K562 (cell line): ENCODE results near the gene SFSWAP. TPM values are rescaled to one million over a fixed set of nuclear protein-coding genes. Genes with fewer than 3 reads are reported as not detected.

ENCODE experiments used
- ATAC-seq: fragments of 200-7000 bp; cut with Tn5 transposase; 3 replicates; pipeline ENCODE4 v1.9.1; 2020; ENCODE audit warnings: moderate library complexity
- BruUV-seq: library from RNA; stranded (reverse); fragments of 400-500 nt; replicated peaks from 2 replicates; lab custom pipeline; 2021; lab: Mats Ljungman, UMichigan
- CTCF ChIA-PET: fragments of 300-600 bp; formaldehyde crosslinking; extraction: SDS; loops from one replicate; lab custom pipeline; 2021; ENCODE audit warnings: low intra/inter-chr PET ratio; lab: Yijun Ruan, JAX
- POLR2A ChIA-PET: fragments of 300-600, 350-650 bp; sonication (Branson Sonifier 250); formaldehyde crosslinking; extraction: SDS; loops from one replicate; lab custom pipeline; 2021; ENCODE audit warnings: antibody characterized with exemption, inconsistent platforms; lab: Yijun Ruan, JAX
- DNase-seq, 4 experiments: peaks; one replicate each; pipeline versions ENCODE4 v3.0.0 to v3.0.0-alpha.2; 2011 to 2018; ENCODE audit warnings: low spot score in 3 of 4, mixed read lengths in 3 of 4; ENCODE audit errors: extremely low read depth in 1 of 4
- FAIRE-seq: peaks from 2 replicates; lab custom pipeline; 2011; peaks lifted over from hg19 to GRCh38; lab: Jason Lieb, UNC
- H2AFZ ChIP-seq: 2 replicates; pipeline ENCODE4 v1.6.0; 2011; ENCODE audit warnings: low read depth, low read length, control low read depth, inconsistent platforms
- H3K27ac ChIP-seq: fragments of 200-600 bp; 3 replicates; pipeline ENCODE4 v1.8.0; 2011; ENCODE audit warnings: low read depth, mild to moderate bottlenecking, control low read depth, inconsistent platforms, low read length, moderate library complexity, mixed read lengths; ENCODE audit errors: extremely low read depth
- H3K27me3 ChIP-seq, 2 experiments: fragments of 300-600 bp in 1 of 2; 2 replicates in 1 of 2; 3 replicates in 1 of 2; pipeline versions ENCODE4 v1.6.0 to v1.8.0; 2011; ENCODE audit warnings: inconsistent platforms in 2 of 2, low read length in 2 of 2, mild to moderate bottlenecking in 1 of 2, mixed read lengths in 1 of 2, moderate library complexity in 1 of 2; ENCODE audit not compliant: control insufficient read depth in 2 of 2, insufficient read depth in 2 of 2
- H3K36me3 ChIP-seq: fragments of 300-600 bp; 3 replicates; pipeline ENCODE4 v1.8.0; 2011; ENCODE audit warnings: mild to moderate bottlenecking, low read length, inconsistent platforms; ENCODE audit not compliant: control insufficient read depth, insufficient read depth
- H3K4me1 ChIP-seq, 2 experiments: fragments of 200-600 bp in 1 of 2; replicated peaks in 1 of 2; 2 replicates in 1 of 2; 3 replicates in 1 of 2; pipeline versions ENCODE4 v1.5.1 to v1.8.0; 2011; ENCODE audit warnings: inconsistent platforms in 2 of 2, low read length in 2 of 2, mild to moderate bottlenecking in 1 of 2, mixed read lengths in 1 of 2, moderate library complexity in 1 of 2; ENCODE audit not compliant: control insufficient read depth in 2 of 2, insufficient read depth in 2 of 2
- H3K4me2 ChIP-seq: 2 replicates; pipeline ENCODE4 v1.6.1; 2011; ENCODE audit warnings: low read length, control low read depth, inconsistent platforms, mixed read lengths; ENCODE audit not compliant: insufficient read depth
- H3K4me3 ChIP-seq: fragments of 200-600 bp; sonication (generic), shearing (Covaris generic); 2 replicates; pipeline ENCODE4 v1.5.1; 2016; ENCODE audit warnings: control low read depth, inconsistent platforms
- H3K79me2 ChIP-seq: fragments of 200-600 bp; 3 replicates; pipeline ENCODE4 v1.8.0; 2011; ENCODE audit warnings: low read length, inconsistent platforms; ENCODE audit not compliant: control insufficient read depth, insufficient read depth
- H3K9ac ChIP-seq, 2 experiments: 2 replicates each; pipeline versions ENCODE4 v1.6.0 to v1.6.1; 2011; ENCODE audit warnings: low read depth in 2 of 2, low read length in 2 of 2, control low read depth in 1 of 2, inconsistent platforms in 1 of 2, mild to moderate bottlenecking in 1 of 2, mixed read lengths in 1 of 2; ENCODE audit not compliant: insufficient read depth in 1 of 2
- H3K9me1 ChIP-seq: one replicate; pipeline ENCODE4 v1.6.0; 2011; ENCODE audit warnings: inconsistent platforms, mild to moderate bottlenecking, low read length, moderate library complexity; ENCODE audit not compliant: control insufficient read depth, insufficient read depth
- H3K9me3 ChIP-seq: replicated peaks from 2 replicates; pipeline ENCODE4 v1.5.1; 2011; ENCODE audit warnings: low read depth, low read length, inconsistent platforms; ENCODE audit not compliant: control insufficient read depth, insufficient read depth
- H4K20me1 ChIP-seq: replicated peaks from 2 replicates; pipeline ENCODE4 v1.6.1; 2011; ENCODE audit warnings: low read length, inconsistent platforms, mixed read lengths; ENCODE audit not compliant: control insufficient read depth, insufficient read depth
- ARNT ChIP-seq, 2 experiments: fragments of 450-650 bp; IDR thresholded peaks; 2 replicates each; pipeline ENCODE4 v1.6.1; 2016; ENCODE audit warnings: mild to moderate bottlenecking in 1 of 2
- CC2D1A ChIP-seq: fragments of 450-650 bp; IDR thresholded peaks from 2 replicates; pipeline ENCODE4 v1.6.1; 2017; ENCODE audit warnings: mild to moderate bottlenecking
- CHCHD3 ChIP-seq: fragments of 250-450 bp; sonication (Bioruptor Pico); IDR thresholded peaks from 2 replicates; pipeline ENCODE4 v2.1.2; 2022; ENCODE audit warnings: mild to moderate bottlenecking
- MAFK ChIP-seq: IDR thresholded peaks from 2 replicates; pipeline ENCODE4 v1.6.1; 2011; ENCODE audit warnings: low read length, improper control_type of control experiment
- MYBL2 ChIP-seq, 2 experiments: fragments of 450-650 bp in 1 of 2; sonication (generic) in 1 of 2; formaldehyde crosslinking in 1 of 2; IDR thresholded peaks; 2 replicates each; pipeline versions ENCODE4 v1.6.1 to v1.8.1; 2017 to 2022; ENCODE audit warnings: borderline replicate concordance in 1 of 2, inconsistent platforms in 1 of 2, low read depth in 1 of 2, mild to moderate bottlenecking in 1 of 2, missing genetic modification reagents in 1 of 2, moderate library complexity in 1 of 2
- NR2C2 ChIP-seq, 2 experiments: fragments of 200-800 bp in 1 of 2; sonication (Bioruptor generic) in 1 of 2; sonication (generic) in 1 of 2; formaldehyde crosslinking in 1 of 2; IDR thresholded peaks; 2 replicates each; pipeline versions ENCODE4 v1.6.1 to v1.8.0; 2016 to 2022; ENCODE audit warnings: mild to moderate bottlenecking in 1 of 2, missing compliant biosample characterization in 1 of 2, missing genetic modification characterization in 1 of 2, missing genetic modification reagents in 1 of 2
- SMC3 ChIP-seq: conservative IDR thresholded peaks from 2 replicates; pipeline ENCODE4 v1.6.1; 2011; ENCODE audit warnings: low read depth, low read length, improper control_type of control experiment; ENCODE audit not compliant: insufficient read depth
- SP2 ChIP-seq: IDR thresholded peaks from 2 replicates; pipeline ENCODE4 v1.6.1; 2011; ENCODE audit warnings: mild to moderate bottlenecking, low read depth, low read length, moderate library complexity; ENCODE audit not compliant: poor library complexity, severe bottlenecking; ENCODE audit errors: extremely low read depth
- SPI1 ChIP-seq: IDR thresholded peaks from 2 replicates; pipeline ENCODE4 v1.6.1; 2011; ENCODE audit warnings: low read depth, low read length, control low read depth, borderline replicate concordance
- SRSF3 ChIP-seq: fragments of 200-400 bp; formaldehyde crosslinking; IDR thresholded peaks from 2 replicates; pipeline ENCODE4 v1.6.1; 2016; ENCODE audit warnings: mild to moderate bottlenecking, low read length, moderate library complexity; ENCODE audit not compliant: insufficient read depth
- U2AF1 ChIP-seq: fragments of 200-400 bp; formaldehyde crosslinking; optimal IDR thresholded peaks from 2 replicates; pipeline ENCODE3; 2017; ENCODE audit warnings: mild to moderate bottlenecking, low read depth, low read length, moderate library complexity
- ZKSCAN8 ChIP-seq: fragments of 200-800 bp; sonication (Bioruptor generic); IDR thresholded peaks from 2 replicates; pipeline ENCODE4 v1.6.1; 2016; ENCODE audit warnings: missing genetic modification characterization, missing compliant biosample characterization
- WGBS: fragments of 100-300 bp; shearing (Covaris generic); methylation state at CpG from one replicate; pipeline ENCODE4 v1.1.6; 2016; ENCODE audit warnings: low coverage, mixed read lengths; ENCODE audit not compliant: insufficient coverage; ENCODE audit errors: missing lambda C conversion rate; 5-methylcytosine and 5-hydroxymethylcytosine counted together
- in situ Hi-C: fragments of 300-500 bp; cut with MboI; formaldehyde crosslinking; loops from 4 replicates; pipeline ENCODE4 v1.15.0; 2018; ENCODE audit warnings: inconsistent platforms, mixed read lengths
- intact Hi-C: fragments of 100-400 bp; cut with micrococcal nuclease; formaldehyde crosslinking; loops from 2 replicates; pipeline ENCODE4 v1.14.2; 2022
- polyA plus RNA-seq, 8 experiments: library from polyadenylated mRNA; depleted of rRNA in 4 of 8; stranded (reverse) in 5 of 8; unstranded in 3 of 8; fragments of >200 nt; fragmentation: Nextera tagmentation in 2 of 8; fragmentation: Illumina TruSeq in 1 of 8; extraction: Ambion mirVana in 2 of 8; extraction: Trizol in 1 of 8; gene quantifications; 2 replicates each; pipeline versions ENCODE4 v1.2.1 to v1.2.3, GENCODE V29; 2011 to 2014; ENCODE audit warnings: inconsistent platforms in 1 of 8, missing spikeins in 1 of 8
- total RNA-seq, 7 experiments: library from RNA; depleted of rRNA in 6 of 7; stranded (reverse); fragments of >200 nt in 6 of 7; fragmentation: Illumina TruSeq in 2 of 7; extraction: Trizol in 2 of 7; gene quantifications; 2 replicates each; pipeline versions ENCODE4 v1.2.1 to v1.2.3, GENCODE V29; 2011 to 2021; ENCODE audit warnings: low replicate concordance in 1 of 7
- TF ChIP-seq, protein P1 (sequence below), 2 experiments: IDR thresholded peaks in 1 of 2; conservative IDR thresholded peaks in 1 of 2; 2 replicates each; pipeline ENCODE4 v1.6.1; 2016; ENCODE audit warnings: low read depth in 2 of 2, mild to moderate bottlenecking in 1 of 2, missing compliant biosample characterization in 1 of 2, missing genetic modification characterization in 1 of 2, moderate library complexity in 1 of 2
- TF ChIP-seq, protein P2 (sequence below): fragments of 450-650 bp; IDR thresholded peaks from 2 replicates; pipeline ENCODE4 v1.6.1; 2017; ENCODE audit warnings: antibody characterized with exemption, mild to moderate bottlenecking

The SFSWAP gene
- total and polyA plus RNA-seq, 9 of the 15 experiments (the other 6 are each of a cell fraction or from before 2014, with no cell fraction given): 2.4 to 60.4 (median 32.6) TPM

DNA sequence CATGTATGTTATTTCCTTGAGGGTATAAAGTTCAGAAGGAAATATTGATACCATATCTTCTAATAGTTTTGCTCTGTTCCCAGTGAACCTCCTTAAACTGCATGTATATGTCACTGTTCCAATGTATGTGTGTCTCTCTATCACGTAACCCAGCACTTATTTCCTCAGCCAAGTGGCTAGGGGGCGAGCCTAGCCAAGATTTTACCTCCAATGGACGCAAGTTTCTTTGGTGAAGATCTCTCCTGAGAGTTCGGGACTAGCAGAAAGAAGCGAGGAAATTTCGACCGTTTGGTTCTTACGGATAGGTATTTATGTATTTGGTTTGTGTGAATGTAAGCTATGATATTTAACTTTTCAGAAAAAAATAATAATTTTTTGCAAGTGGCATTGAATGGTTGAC is 2.5 kb downstream of the SFSWAP start (continued):
- TF ChIP-seq, protein P1, sequence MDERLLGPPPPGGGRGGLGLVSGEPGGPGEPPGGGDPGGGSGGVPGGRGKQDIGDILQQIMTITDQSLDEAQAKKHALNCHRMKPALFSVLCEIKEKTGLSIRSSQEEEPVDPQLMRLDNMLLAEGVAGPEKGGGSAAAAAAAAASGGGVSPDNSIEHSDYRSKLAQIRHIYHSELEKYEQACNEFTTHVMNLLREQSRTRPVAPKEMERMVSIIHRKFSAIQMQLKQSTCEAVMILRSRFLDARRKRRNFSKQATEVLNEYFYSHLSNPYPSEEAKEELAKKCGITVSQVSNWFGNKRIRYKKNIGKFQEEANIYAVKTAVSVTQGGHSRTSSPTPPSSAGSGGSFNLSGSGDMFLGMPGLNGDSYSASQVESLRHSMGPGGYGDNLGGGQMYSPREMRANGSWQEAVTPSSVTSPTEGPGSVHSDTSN (CRISPR knock-in tag; IDR thresholded peaks at IDR 0.05; ENCODE audit: low read depth): no peak
- TF ChIP-seq, protein P1 (tag; conservative IDR thresholded peaks at IDR 0.05; ENCODE audit: low read depth): no peak
- TF ChIP-seq MYBL2 (IDR thresholded peaks at IDR 0.05; ENCODE audit: low read depth) (no peak), MYBL2 (CRISPR knock-in tag; IDR thresholded peaks at IDR 0.05; ENCODE audit: borderline replicate concordance) (no peak), CC2D1A (no peak), ARNT (IDR thresholded peaks at IDR 0.05) (no peak), SMC3 (no peak), SP2 (no peak)

DNA sequence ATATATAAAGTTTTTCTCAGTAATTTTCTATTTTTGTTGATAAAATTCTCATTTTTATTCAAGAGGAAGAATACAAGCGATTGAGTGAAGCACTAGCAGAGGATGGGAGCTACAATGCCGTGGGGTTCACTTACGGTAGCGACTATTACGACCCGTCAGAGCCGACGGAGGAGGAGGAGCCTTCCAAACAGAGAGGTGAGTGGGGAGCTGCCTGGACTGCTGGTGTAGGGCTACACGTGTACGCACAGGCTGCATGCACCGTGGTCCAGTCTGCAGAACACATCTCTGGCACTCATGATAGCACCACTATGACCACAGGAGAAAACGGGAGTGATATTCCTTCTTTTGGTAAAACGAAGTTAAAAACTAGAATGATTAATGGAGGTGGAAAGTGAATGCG is 3.9 kb downstream of the SFSWAP start:
- no peak for FAIRE-seq
- no peak for TF ChIP-seq SPI1
- no peak for TF ChIP-seq U2AF1
- no peak for TF ChIP-seq NR2C2 (CRISPR knock-in tag; IDR thresholded peaks at IDR 0.05)
- TF ChIP-seq NR2C2 (tag; IDR thresholded peaks at IDR 0.05): no peak
- no peak for TF ChIP-seq MAFK
- no peak for TF ChIP-seq ZKSCAN8
- TF ChIP-seq, protein P2, sequence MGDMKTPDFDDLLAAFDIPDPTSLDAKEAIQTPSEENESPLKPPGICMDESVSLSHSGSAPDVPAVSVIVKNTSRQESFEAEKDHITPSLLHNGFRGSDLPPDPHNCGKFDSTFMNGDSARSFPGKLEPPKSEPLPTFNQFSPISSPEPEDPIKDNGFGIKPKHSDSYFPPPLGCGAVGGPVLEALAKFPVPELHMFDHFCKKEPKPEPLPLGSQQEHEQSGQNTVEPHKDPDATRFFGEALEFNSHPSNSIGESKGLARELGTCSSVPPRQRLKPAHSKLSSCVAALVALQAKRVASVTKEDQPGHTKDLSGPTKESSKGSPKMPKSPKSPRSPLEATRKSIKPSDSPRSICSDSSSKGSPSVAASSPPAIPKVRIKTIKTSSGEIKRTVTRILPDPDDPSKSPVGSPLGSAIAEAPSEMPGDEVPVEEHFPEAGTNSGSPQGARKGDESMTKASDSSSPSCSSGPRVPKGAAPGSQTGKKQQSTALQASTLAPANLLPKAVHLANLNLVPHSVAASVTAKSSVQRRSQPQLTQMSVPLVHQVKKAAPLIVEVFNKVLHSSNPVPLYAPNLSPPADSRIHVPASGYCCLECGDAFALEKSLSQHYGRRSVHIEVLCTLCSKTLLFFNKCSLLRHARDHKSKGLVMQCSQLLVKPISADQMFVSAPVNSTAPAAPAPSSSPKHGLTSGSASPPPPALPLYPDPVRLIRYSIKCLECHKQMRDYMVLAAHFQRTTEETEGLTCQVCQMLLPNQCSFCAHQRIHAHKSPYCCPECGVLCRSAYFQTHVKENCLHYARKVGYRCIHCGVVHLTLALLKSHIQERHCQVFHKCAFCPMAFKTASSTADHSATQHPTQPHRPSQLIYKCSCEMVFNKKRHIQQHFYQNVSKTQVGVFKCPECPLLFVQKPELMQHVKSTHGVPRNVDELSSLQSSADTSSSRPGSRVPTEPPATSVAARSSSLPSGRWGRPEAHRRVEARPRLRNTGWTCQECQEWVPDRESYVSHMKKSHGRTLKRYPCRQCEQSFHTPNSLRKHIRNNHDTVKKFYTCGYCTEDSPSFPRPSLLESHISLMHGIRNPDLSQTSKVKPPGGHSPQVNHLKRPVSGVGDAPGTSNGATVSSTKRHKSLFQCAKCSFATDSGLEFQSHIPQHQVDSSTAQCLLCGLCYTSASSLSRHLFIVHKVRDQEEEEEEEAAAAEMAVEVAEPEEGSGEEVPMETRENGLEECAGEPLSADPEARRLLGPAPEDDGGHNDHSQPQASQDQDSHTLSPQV: no peak
- no peak for TF ChIP-seq CHCHD3 (CRISPR knock-in tag)
- TF ChIP-seq SRSF3: no peak

More for the DNA sequence above, 3.9 kb downstream of the SFSWAP start:
- Histone ChIP-seq H3K9me1 (no peaks in the 10 kb centered on the region), H2AFZ (no peak overlapping the region), H3K4me3 (no peak overlapping the region), H3K4me2 (no peak overlapping the region), H3K36me3 (peaks cover 72% of the 10 kb centered on the region), H3K9ac (no peak overlapping the region), H3K27ac (no peak overlapping the region), H3K27me3 (no peaks in the 10 kb centered on the region), H3K4me1 (peaks cover 15% of the 10 kb centered on the region in 2 experiments; a peak in 4 of 5 replicates), H3K79me2 (peaks cover 49% of the 10 kb centered on the region), H3K9me3 (peaks cover 8% of the 10 kb centered on the region), H4K20me1 (peaks cover 19% of the 10 kb centered on the region)
- in situ Hi-C loops: no loop called here
- ATAC-seq (no peak), DNase-seq (no peak)
- WGBS: 97% methylated on average over 13 of the region's 14 CpGs
- BruUV-seq: no TSS peak
- intact Hi-C loops: loop anchor here (10.0 kb wide), 1 partner anchor 110 kb away; no protein-coding TSS in a partner anchor
- ChIA-PET CTCF (no interaction called here), POLR2A (interaction anchor here (0.6 to 1.6 kb wide), 3 partner anchors 11 to 21 kb away, joined by 4 read pairs; no protein-coding TSS in a partner anchor)
